ENCODE data around the gene NACC1.

- TF ChIP-seq POLR2A (IDR thresholded peaks at IDR 0.05; ENCODE audit: low read length): no peak
- no peak for TF ChIP-seq GATA1 (IDR thresholded peaks at IDR 0.05; ENCODE audit: low read depth, low read length)
Measured at GRCh38 chr19:13176345-13176744, 58.3 kb downstream of the NACC1 start.
